ENCODE measurements around the gene TBKBP1. TPM values are rescaled to one million over a fixed set of nuclear protein-coding genes. Genes with fewer than 3 reads are reported as not detected.

Gene TBKBP1, protein sequence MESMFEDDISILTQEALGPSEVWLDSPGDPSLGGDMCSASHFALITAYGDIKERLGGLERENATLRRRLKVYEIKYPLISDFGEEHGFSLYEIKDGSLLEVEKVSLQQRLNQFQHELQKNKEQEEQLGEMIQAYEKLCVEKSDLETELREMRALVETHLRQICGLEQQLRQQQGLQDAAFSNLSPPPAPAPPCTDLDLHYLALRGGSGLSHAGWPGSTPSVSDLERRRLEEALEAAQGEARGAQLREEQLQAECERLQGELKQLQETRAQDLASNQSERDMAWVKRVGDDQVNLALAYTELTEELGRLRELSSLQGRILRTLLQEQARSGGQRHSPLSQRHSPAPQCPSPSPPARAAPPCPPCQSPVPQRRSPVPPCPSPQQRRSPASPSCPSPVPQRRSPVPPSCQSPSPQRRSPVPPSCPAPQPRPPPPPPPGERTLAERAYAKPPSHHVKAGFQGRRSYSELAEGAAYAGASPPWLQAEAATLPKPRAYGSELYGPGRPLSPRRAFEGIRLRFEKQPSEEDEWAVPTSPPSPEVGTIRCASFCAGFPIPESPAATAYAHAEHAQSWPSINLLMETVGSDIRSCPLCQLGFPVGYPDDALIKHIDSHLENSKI
- 5.3 and 10.7 TPM in 2 replicates for total RNA-seq

DNA sequence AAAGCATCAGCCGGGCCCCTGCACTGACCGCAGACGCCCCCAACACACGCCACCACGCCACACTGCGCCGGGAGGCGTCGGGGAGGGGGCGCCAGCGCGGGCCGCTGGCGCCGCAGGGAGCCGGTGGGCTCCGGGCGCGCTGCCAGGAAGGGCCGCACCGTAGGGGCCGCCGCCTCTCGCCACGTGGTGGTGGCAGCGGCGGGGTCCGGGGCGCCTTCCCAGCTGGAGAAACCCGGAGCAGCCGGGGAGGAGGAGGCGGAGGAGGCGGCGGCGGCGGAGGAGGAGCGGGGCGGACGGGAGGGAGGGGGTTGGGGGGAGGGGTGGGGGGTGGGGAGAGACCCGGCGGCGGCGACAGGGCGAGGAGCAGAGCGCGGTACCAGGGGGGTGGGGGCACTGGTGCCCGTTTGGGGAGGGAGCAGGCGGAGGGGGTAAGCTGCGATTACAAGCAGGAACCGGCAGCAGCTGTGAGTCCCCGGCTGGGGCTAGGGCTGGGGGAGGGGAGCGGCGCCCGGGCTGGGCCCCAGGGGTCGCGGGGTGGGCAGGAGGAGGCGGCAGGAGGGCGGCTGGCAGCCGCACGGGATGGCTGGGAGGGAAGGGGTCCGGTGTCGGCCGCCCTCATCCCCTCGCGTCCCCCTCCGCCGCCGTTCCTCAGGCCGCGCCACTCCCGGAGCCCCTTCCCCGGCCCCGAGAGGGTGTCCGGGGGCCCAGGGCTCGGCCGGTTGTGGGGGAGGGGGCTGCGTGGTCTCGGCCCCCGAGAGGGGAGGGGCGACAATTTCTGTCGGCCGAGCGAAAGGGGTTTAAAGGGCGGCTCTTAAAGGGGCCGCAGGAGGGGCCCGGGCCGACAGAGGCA is at the start of gene TBKBP1:
Gene TBKBP1, plus strand, starts transcription at position 431 of the 850 bp plus-strand sequence. CDS start 1,952 bp downstream, outside the sequence.

DNA sequence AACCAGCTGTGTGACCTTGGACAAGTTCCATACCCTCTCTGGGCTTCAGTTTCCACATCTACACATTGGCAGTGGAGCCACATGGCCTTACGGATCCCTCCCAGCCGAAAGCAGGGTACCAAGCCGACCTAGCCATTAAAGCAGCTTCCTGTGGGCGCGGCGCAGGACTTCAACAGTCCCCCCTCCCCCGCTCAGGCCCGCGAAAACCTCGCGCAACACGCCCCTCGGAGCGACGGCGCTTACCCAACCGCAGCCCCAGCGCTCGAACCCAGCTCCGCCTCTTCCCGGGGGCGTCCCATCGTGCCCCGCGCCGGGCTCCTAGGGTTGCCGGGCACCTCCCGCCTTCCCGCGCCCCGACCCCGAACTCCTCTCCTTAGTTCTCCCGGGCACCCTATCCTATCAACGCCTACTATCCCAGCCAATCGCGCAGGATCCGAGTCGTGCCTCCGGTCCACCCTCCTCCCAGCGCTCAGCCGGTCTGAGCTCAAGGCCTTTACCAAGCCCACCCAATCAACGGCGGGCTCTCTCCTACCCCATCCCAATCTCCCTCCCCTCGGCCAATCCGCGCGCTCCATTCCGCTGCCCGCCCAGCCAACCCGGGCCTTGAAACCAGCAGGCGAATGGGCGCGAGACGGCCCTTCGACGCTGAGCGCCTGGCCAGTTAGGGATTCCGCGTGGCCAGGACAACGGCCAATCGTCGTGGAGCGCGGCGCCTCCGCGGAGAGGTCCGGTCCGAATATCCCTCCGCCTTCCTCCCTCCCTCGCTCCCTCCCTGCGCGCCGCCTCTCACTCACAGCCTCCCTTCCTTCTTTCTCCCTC is 44.6 kb upstream of the TBKBP1 start, which contains the start of gene KPNB1:
Gene KPNB1, plus strand, starts transcription at position 767 of the 819 bp plus-strand sequence. CDS start 326 bp downstream, outside the sequence.

DNA sequence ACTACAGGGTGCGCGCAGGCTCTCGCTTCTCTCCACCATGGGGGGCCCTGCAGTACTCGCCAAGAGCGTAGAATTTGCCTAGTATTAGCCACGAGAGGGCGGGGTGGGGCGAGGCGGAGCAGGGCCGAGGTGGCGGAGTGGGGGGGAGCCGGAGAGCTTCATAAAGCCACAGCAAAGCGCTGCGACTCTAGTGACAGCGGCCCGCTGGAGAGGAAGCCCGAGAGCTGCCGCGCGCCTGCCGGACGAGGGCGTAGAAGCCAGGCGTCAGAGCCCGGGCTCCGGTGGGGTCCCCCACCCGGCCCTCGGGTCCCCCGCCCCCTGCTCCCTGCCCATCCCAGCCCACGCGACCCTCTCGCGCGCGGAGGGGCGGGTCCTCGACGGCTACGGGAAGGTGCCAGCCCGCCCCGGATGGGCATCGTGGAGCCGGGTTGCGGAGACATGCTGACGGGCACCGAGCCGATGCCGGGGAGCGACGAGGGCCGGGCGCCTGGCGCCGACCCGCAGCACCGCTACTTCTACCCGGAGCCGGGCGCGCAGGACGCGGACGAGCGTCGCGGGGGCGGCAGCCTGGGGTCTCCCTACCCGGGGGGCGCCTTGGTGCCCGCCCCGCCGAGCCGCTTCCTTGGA is 39.2 kb downstream of the TBKBP1 start, which contains the start of gene TBX21:
Gene TBX21, plus strand, starts transcription at position 190 of the 627 bp plus-strand sequence. Its CDS starts 219 bp downstream, at position 409.

Other genes starting within 250 kb of the TBKBP1 start
- gene NPEPPS, start 163.1 kb upstream of the TBKBP1 start, total RNA-seq, result 76.5 and 78.3 TPM in 2 replicates
- gene KPNB1, start 44.2 kb upstream of the TBKBP1 start, total RNA-seq, result 220 and 265 TPM in 2 replicates
- gene TBX21, start 39.1 kb downstream of the TBKBP1 start, total RNA-seq, result under 0.01 and 0.09 TPM in 2 replicates
- gene OSBPL7, start 127.6 kb downstream of the TBKBP1 start, total RNA-seq, result 5.0 TPM in 2 replicates
- gene MRPL10, start 137.4 kb downstream of the TBKBP1 start, total RNA-seq, result 18.5 and 19.0 TPM in 2 replicates
- gene LRRC46, start 137.5 kb downstream of the TBKBP1 start, total RNA-seq, result not detected in 2 replicates
- 28.7 and 34.8 TPM in 2 replicates for gene SCRN2, start 147.1 kb downstream of the TBKBP1 start, total RNA-seq
- gene SP6, start 157.0 kb downstream of the TBKBP1 start, total RNA-seq, result 1.4 and 1.7 TPM in 2 replicates
- 1.4 and 1.8 TPM in 2 replicates for gene SP2, start 202.1 kb downstream of the TBKBP1 start, total RNA-seq
- gene PNPO, start 247.4 kb downstream of the TBKBP1 start, total RNA-seq, result 19.4 and 21.3 TPM in 2 replicates

All from dermis lymphatic vessel endothelial cell (primary cell).